Measurements from ENCODE around the gene MPO. TPM values are rescaled to one million over a fixed set of nuclear protein-coding genes. Genes with fewer than 3 reads are reported as not detected.

Gene MPO
- total and polyA plus RNA-seq, 5 donors from 2014 or later = 0.19 TPM; not detected in 4

- H3K36me3 ChIP-seq (ENCODE audit: control insufficient read depth, insufficient read depth, low read length) = peaks cover 12% of the 10 kb centered on the region
- Mint-ChIP-seq H3K36me3 (peaks cover 12% of the 10 kb centered on the region), H3K9me3 (peaks cover 0 to 2% (median 0%) of the 10 kb centered on the region in 7 donors), H3K27me3 (peaks cover 10% of the 10 kb centered on the region), H3K4me1 (peaks cover 6 to 9% (median 6%) of the 10 kb centered on the region in 4 donors), H3K27ac (no peak overlapping the region), H3K4me3 (no peak overlapping the region)
- no peaks in the 10 kb centered on the region for H3K27me3 ChIP-seq (ENCODE audit: control insufficient read depth, insufficient read depth, low read length)
- H3K27ac ChIP-seq (ENCODE audit: insufficient read depth, low read length, poor library complexity, severe bottlenecking) = no peak overlapping the region
- ATAC-seq (ENCODE audit: low read depth in 2 of 2) = no peak
- H3K4me1 ChIP-seq (ENCODE audit: control insufficient read depth, insufficient read depth, low read length, poor library complexity, severe bottlenecking) = no peaks in the 10 kb centered on the region
- H3K9me3 ChIP-seq (ENCODE audit: control insufficient read depth in 2 of 2, low read length in 2 of 2) = no peaks in the 10 kb centered on the region
- no peak overlapping the region for H3K4me3 ChIP-seq (ENCODE audit: low read depth, low read length)
- DNase-seq = no peak
Observed at GRCh38 chr17:58302171-58302918, 21.6 kb upstream of the MPO start.

GRCh38 chr17:58301504-58302150, 20.9 kb upstream of the MPO start:
- Mint-ChIP-seq H3K9me3 (peaks cover 0 to 2% (median 0%) of the 10 kb centered on the region in 7 donors), H3K27ac (no peak overlapping the region), H3K27me3 (peaks cover 11% of the 10 kb centered on the region), H3K36me3 (peaks cover 6% of the 10 kb centered on the region), H3K4me1 (peaks cover 6 to 7% (median 6%) of the 10 kb centered on the region in 4 donors), H3K4me3 (no peak overlapping the region)
- no peaks in the 10 kb centered on the region for H3K4me1 ChIP-seq (ENCODE audit: control insufficient read depth, insufficient read depth, low read length, poor library complexity, severe bottlenecking)
- H3K27ac ChIP-seq (ENCODE audit: insufficient read depth, low read length, poor library complexity, severe bottlenecking) = no peak overlapping the region
- ATAC-seq (ENCODE audit: low read depth in 2 of 2) (no peak), DNase-seq (no peak)
- no peaks in the 10 kb centered on the region for H3K27me3 ChIP-seq (ENCODE audit: control insufficient read depth, insufficient read depth, low read length)
- H3K9me3 ChIP-seq (ENCODE audit: control insufficient read depth in 2 of 2, low read length in 2 of 2) = no peaks in the 10 kb centered on the region
- no peak overlapping the region for H3K4me3 ChIP-seq (ENCODE audit: low read depth, low read length)
- H3K36me3 ChIP-seq (ENCODE audit: control insufficient read depth, insufficient read depth, low read length) = peaks cover 5% of the 10 kb centered on the region

- H3K36me3 ChIP-seq (ENCODE audit: control insufficient read depth, insufficient read depth, low read length) = peaks cover 3% of the 10 kb centered on the region
- H3K27me3 ChIP-seq (ENCODE audit: control insufficient read depth, insufficient read depth, low read length) = no peaks in the 10 kb centered on the region
- no peaks in the 10 kb centered on the region for H3K4me1 ChIP-seq (ENCODE audit: control insufficient read depth, insufficient read depth, low read length, poor library complexity, severe bottlenecking)
- no peak for ATAC-seq (ENCODE audit: low read depth in 2 of 2)
- no peak overlapping the region for H3K4me3 ChIP-seq (ENCODE audit: low read depth, low read length)
- peaks cover 6% of the 10 kb centered on the region for H3K36me3 Mint-ChIP-seq
- H3K9me3 ChIP-seq (ENCODE audit: control insufficient read depth in 2 of 2, low read length in 2 of 2) = no peaks in the 10 kb centered on the region
- H3K27ac ChIP-seq (ENCODE audit: insufficient read depth, low read length, poor library complexity, severe bottlenecking) = no peak overlapping the region
- peaks cover 0 to 2% (median 0%) of the 10 kb centered on the region in 7 donors for H3K9me3 Mint-ChIP-seq
- no peak overlapping the region for H3K4me3 Mint-ChIP-seq
- DNase-seq = no peak
- H3K27ac Mint-ChIP-seq = peak overlapping the region in 1 of 3 donors; percentile 27
- H3K27me3 Mint-ChIP-seq = peaks cover 16% of the 10 kb centered on the region
- peaks cover 6 to 7% (median 6%) of the 10 kb centered on the region in 4 donors for H3K4me1 Mint-ChIP-seq
Observed at GRCh38 chr17:58300336-58300735, 19.6 kb upstream of the MPO start.

- H3K27ac Mint-ChIP-seq = no peak overlapping the region
- peaks cover 0 to 11% (median 2%) of the 10 kb centered on the region in 7 donors for H3K9me3 Mint-ChIP-seq
- H3K27ac ChIP-seq (ENCODE audit: insufficient read depth, low read length, poor library complexity, severe bottlenecking) = no peak overlapping the region
- H3K4me1 Mint-ChIP-seq = no peaks in the 10 kb centered on the region
- no peaks in the 10 kb centered on the region for H3K36me3 Mint-ChIP-seq
- ATAC-seq (ENCODE audit: low read depth in 2 of 2) (no peak), DNase-seq (no peak)
- H3K27me3 ChIP-seq (ENCODE audit: control insufficient read depth, insufficient read depth, low read length) = peaks cover 25% of the 10 kb centered on the region
- peaks cover 0 to 5% of the 10 kb centered on the region in 2 experiments for H3K9me3 ChIP-seq (ENCODE audit: control insufficient read depth in 2 of 2, low read length in 2 of 2)
- H3K4me1 ChIP-seq (ENCODE audit: control insufficient read depth, insufficient read depth, low read length, poor library complexity, severe bottlenecking) = no peaks in the 10 kb centered on the region
- peak overlapping the region in 1 of 4 donors; percentile 2 for H3K4me3 Mint-ChIP-seq
- H3K4me3 ChIP-seq (ENCODE audit: low read depth, low read length) = no peak overlapping the region
- H3K27me3 Mint-ChIP-seq = peaks cover 60% of the 10 kb centered on the region
- H3K36me3 ChIP-seq (ENCODE audit: control insufficient read depth, insufficient read depth, low read length) = no peaks in the 10 kb centered on the region
Observed at GRCh38 chr17:58294034-58294433, 13.3 kb upstream of the MPO start.

DNA sequence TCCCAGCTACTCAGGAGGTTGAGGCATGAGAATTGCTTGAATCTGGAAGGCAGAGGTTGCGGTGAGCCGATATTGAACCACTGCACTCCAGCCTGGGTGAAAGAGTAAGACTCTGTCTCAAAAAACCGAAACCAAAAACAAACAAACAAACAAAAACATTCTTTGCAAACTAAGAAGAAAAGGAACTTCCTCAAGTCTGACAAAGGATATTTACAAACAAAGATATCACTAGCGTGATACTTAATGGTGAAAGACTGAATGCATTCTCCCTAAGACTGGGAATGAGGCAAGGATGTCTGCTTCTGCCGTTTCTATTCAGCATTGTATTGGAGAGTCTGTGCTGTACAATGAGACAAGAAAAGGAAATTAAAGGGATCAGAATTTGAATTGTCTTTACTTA, 10.5 kb upstream of the MPO start:
- peaks cover 65% of the 10 kb centered on the region for H3K27me3 Mint-ChIP-seq
- no peak for ATAC-seq (ENCODE audit: low read depth in 2 of 2)
- peaks cover 0 to 5% of the 10 kb centered on the region in 2 experiments for H3K9me3 ChIP-seq (ENCODE audit: control insufficient read depth in 2 of 2, low read length in 2 of 2)
- no peak overlapping the region for H3K27ac Mint-ChIP-seq
- no peaks in the 10 kb centered on the region for H3K36me3 ChIP-seq (ENCODE audit: control insufficient read depth, insufficient read depth, low read length)
- peaks cover 0 to 8% (median 0%) of the 10 kb centered on the region in 4 donors for H3K4me1 Mint-ChIP-seq
- H3K4me3 Mint-ChIP-seq = no peak overlapping the region
- H3K27ac ChIP-seq (ENCODE audit: insufficient read depth, low read length, poor library complexity, severe bottlenecking) = no peak overlapping the region
- no peak for DNase-seq
- no peak overlapping the region for H3K4me3 ChIP-seq (ENCODE audit: low read depth, low read length)
- H3K27me3 ChIP-seq (ENCODE audit: control insufficient read depth, insufficient read depth, low read length) = peaks cover 28% of the 10 kb centered on the region
- H3K4me1 ChIP-seq (ENCODE audit: control insufficient read depth, insufficient read depth, low read length, poor library complexity, severe bottlenecking) = no peaks in the 10 kb centered on the region
- peaks cover 0 to 11% (median 2%) of the 10 kb centered on the region in 7 donors for H3K9me3 Mint-ChIP-seq
- H3K36me3 Mint-ChIP-seq = no peaks in the 10 kb centered on the region

- peaks cover 0 to 5% of the 10 kb centered on the region in 2 experiments for H3K9me3 ChIP-seq (ENCODE audit: control insufficient read depth in 2 of 2, low read length in 2 of 2)
- no peak for ATAC-seq (ENCODE audit: low read depth in 2 of 2)
- DNase-seq = no peak
- no peaks in the 10 kb centered on the region for H3K4me1 ChIP-seq (ENCODE audit: control insufficient read depth, insufficient read depth, low read length, poor library complexity, severe bottlenecking)
- H3K27me3 ChIP-seq (ENCODE audit: control insufficient read depth, insufficient read depth, low read length) = peaks cover 27% of the 10 kb centered on the region
- H3K4me3 ChIP-seq (ENCODE audit: low read depth, low read length) = no peak overlapping the region
- Mint-ChIP-seq H3K36me3 (no peaks in the 10 kb centered on the region), H3K4me1 (peaks cover 0 to 8% (median 0%) of the 10 kb centered on the region in 4 donors), H3K27me3 (peaks cover 59% of the 10 kb centered on the region), H3K27ac (no peak overlapping the region), H3K4me3 (no peak overlapping the region), H3K9me3 (peaks cover 0 to 11% (median 2%) of the 10 kb centered on the region in 7 donors)
- no peaks in the 10 kb centered on the region for H3K36me3 ChIP-seq (ENCODE audit: control insufficient read depth, insufficient read depth, low read length)
- no peak overlapping the region for H3K27ac ChIP-seq (ENCODE audit: insufficient read depth, low read length, poor library complexity, severe bottlenecking)
Observed at GRCh38 chr17:58289869-58290268, 9.1 kb upstream of the MPO start.

GRCh38 chr17:58285422-58285810, 4.7 kb upstream of the MPO start:
- H3K27me3 ChIP-seq (ENCODE audit: control insufficient read depth, insufficient read depth, low read length) = peaks cover 10% of the 10 kb centered on the region
- Mint-ChIP-seq H3K36me3 (no peaks in the 10 kb centered on the region), H3K4me3 (no peak overlapping the region), H3K27ac (no peak overlapping the region), H3K27me3 (peaks cover 24% of the 10 kb centered on the region), H3K9me3 (no peaks in the 10 kb centered on the region), H3K4me1 (peaks cover 0 to 8% (median 0%) of the 10 kb centered on the region in 4 donors)
- H3K9me3 ChIP-seq (ENCODE audit: control insufficient read depth in 2 of 2, low read length in 2 of 2) = no peaks in the 10 kb centered on the region
- DNase-seq = no peak
- H3K4me1 ChIP-seq (ENCODE audit: control insufficient read depth, insufficient read depth, low read length, poor library complexity, severe bottlenecking) = no peaks in the 10 kb centered on the region
- no peaks in the 10 kb centered on the region for H3K36me3 ChIP-seq (ENCODE audit: control insufficient read depth, insufficient read depth, low read length)
- no peak overlapping the region for H3K4me3 ChIP-seq (ENCODE audit: low read depth, low read length)
- H3K27ac ChIP-seq (ENCODE audit: insufficient read depth, low read length, poor library complexity, severe bottlenecking) = no peak overlapping the region
- ATAC-seq (ENCODE audit: low read depth in 2 of 2) = no peak
